NCI-H2196 treated with DMSO at 0.1 percent for 48 hours (cell line): ENCODE results near the gene PABPN1L.

Experiments
- DNase-seq: peaks from one replicate; lab custom pipeline; 2025; ENCODE audit not compliant: unreplicated experiment; lab: John Stamatoyannopoulos, UW

Gene PABPN1L

GRCh38 chr16:88814144-88814502 lies 52.3 kb downstream of the PABPN1L start:
- DNase-seq = no peak
